GM21529 (cell line): ENCODE measurements around the gene TSPAN18.

ENCODE experiments used
- ATAC-seq: cut with Tn5 transposase; IDR thresholded peaks from one replicate; pipeline ENCODE4 v1.9.1; 2021; ENCODE audit not compliant: unreplicated experiment

Gene TSPAN18

DNA sequence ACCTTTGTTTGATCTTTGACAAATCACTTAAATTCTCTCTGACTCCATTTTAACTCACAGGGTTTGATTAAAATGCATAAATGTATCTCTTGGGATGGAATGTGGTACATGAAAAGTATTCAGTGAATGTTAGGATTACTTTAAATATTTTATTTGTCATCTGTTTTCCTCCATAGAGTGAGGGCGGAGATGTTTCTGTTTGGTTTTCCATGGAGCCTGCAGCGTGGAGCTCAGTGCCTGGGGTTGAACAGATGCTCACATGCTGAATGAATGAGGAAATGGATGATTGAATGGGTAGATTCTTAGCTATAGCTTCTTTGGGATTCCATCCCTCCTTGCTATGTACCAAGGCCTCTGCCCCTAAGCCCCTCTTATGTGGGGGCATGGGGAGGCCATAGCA, 10.0 kb downstream of the TSPAN18 start:
- ATAC-seq, result no peak

DNA sequence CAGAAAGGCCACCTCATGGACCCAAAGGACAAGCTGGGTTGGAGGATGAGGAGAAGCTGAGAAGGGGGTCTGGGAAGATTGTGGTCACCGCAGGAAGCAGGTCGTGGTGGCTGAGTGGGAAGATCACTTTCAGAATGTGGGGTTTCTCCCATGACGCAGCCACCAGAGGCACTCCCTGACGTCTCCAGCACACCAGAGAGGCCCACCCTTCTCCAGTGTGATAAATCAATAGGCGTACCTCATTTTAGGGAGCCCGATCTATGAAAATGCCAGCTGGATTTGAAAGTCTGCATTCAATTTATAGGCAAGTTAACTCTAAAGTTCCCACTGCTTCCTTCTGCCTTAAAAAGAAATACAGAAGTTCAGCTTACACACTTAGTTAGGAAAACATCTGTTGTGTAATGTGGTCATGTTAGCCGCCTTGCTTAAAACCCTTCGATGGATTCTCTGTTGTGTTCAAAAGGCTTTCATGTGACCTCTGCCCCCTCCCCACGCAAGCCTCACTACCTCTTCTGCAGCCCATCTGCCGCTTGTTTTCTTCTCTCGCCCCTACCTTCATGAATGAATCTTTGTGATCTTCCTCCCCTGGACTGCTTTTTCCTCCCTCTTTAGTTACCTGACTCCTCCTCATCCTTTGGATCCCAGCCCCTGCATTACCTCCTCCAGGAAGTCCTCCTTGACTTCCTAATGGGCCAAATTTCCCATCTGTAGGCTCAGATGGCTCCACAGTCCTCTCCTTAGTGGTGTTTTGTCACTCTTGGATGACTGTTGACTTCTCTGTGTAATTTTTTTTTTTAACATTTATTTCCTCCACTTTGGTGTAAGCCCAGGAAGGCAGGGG, 10.7 kb downstream of the TSPAN18 start:
- ATAC-seq, result no peak

DNA sequence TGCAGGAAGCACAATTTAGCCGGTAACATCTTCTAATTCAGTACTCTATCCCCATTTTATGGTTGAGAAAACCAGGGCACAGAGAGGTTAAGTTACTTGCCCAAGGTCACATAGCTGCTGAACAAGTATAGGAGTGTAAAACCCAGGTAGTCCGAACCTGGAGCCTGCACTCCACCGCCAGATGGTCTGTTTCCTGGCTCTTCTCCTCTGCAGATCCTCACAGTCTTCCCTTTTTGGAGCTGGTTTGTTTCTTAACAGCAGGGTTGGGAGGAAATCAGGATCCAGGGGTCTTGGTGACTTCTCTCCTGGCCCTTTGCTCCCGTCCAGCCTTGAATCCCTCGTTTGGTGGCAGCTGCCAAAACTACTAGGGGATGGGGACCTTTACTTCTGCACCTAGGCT, 12.0 kb downstream of the TSPAN18 start:
- ATAC-seq, result no peak

DNA sequence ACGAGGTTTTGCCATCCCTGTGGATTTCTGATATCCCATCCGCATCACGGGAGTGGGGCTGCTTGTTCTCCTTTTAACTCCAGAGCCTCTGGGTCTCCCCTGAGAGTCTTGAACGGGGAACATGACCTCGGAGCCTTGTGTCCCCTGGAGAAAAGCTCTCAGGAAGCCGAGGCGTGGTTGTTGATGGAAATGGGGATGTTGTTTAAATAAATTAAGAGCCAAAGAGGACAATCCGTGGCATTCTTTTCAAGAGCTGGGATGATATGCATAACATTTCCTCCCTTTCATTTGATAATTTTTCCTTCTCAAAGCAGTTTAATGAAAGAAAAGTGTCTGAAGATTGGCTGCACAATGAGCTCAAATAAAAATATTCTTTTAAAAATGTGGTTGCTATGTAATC, 14.2 kb downstream of the TSPAN18 start:
- no peak for ATAC-seq

DNA sequence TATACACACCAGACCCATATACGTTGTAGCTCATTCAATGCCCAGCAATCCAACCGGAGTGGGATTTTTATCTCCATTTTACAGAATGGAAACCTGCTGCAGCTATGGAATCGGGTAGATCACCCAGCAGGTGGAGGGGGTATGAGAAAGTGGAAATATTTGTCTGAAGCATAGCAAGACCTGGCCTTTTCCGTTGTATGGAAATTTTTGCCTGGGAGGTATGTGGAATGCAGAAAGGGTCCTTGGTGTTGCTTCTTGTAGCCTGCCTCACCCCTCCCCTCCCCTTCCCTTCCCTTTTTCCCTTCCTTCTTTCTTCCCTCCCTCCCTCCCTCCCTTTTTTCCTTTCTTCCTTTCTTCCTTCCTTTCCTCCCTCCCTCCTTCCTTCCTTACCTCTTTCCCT, 15.2 kb downstream of the TSPAN18 start:
- no peak for ATAC-seq

DNA sequence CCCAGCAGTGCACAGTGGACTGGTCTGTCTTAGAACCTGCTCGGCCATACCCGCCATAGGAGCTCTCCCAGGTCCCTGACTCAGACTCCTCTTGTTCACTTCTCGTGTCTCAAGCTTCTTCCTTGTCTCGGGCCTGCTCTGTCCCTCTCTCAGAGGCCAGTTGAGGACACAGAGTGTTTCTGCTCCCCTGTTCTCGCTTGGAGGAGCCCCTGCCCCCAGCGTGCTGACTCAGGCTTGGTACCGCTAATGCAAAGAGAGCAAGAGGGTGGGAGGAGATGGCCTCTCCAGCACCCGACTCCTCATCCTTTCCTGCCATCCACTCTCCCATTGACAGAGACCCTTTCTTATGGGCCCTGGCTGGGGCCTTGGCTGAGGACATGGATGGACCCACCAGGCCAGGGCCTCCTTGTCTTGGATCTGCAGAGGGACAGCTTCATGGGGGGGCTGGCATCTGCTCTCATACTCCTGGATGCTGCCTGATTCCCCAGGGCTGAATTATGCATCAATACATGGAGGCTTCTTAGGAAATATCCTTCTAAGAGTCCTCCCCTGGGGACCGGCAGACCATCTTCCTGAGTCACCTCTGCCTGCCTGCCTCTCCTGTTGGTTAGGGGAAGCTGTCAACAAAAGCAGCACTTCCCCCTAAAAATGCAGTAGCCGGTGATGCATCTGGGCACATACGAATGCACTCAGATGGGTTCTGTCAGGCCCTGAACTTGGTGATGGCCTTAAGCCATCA, 15.9 kb downstream of the TSPAN18 start:
- ATAC-seq, result no peak

DNA sequence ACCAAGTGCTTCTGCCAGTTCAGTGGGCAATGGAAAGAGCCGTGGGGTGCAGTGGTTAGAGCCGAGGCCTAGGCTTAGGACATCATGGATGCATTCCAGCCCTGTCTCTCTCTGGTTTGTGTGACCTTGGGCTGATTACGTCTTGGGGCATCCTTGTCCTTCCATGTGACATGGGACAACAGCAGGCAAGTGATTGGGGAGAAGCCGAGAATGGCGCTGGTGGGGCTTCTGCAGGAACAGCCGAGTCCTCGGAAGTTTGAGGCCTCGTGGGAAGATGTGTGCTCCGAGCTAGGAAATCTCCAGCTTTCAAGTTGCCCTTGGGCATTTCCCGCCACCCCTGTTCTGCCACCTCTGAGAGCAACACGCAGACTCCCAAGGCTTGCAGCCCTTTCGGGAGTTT, 16.6 kb downstream of the TSPAN18 start:
- no peak for ATAC-seq

DNA sequence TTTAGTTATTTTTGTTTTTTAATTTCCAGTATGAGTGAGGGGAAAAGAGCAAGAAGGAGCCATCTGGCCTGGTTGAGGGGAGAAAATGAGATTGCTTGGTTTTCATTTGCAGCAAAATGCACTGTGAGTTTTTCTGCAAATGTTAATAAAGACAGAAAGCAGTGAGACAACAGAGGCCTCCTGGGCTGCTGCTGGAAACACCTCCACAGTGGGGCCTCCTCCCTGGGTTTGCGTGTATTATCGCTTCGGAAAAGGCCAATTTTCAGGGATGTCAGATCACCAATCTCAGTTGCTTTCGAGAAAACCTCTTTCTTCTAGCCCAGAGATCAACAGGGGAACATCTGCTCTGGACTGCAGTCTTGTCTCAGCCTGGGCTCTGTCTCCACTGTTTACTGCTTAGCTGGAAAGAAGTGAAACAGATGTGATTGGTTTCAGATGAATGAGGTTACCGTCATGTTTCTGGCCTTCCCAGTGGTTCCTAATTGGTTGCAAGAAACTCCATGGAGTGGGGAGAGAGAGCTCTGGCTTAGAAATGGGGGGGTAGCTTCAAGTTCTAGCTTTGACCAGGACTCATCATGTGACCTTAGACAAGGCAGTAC, 17.3 kb downstream of the TSPAN18 start:
- no peak for ATAC-seq

DNA sequence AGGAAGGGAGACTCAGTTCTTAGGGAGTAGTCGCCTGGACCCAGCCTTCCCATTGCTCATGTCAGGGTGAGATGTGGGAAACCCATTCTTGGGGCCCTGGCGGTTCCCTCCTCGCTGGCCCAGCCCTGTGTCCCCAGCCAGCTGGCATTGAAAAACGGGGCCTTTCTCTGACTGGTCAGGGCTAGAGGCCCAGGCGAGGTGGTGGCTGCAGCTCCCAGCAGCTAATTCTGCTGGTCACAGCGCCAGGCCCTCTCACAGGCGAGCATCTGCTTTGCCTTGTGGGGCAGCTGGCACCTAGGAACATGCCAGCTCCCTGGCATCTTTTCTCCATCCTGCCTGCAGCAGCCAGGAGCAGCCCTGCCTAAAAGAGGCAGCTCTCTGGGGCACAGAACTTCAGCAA, 20.1 kb downstream of the TSPAN18 start:
- ATAC-seq, result no peak

DNA sequence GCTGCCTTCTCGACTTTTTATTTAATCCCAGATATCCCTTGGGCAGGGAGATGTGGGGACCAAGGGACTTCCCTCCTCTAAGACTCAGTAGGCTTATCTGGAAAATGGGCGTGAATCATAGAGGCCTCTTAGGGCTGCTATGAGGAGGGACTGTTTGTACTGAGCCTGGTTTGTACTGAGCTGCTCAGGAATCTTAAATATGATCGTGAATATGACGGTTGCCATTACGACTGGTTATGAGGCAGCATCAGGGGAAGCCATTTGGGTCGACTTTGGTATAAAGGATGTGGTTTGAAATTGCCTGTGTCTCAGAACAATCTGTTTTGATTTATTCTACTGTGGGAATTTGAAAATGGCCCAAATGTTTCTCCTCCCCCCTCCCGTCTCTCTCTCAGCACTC, 20.6 kb downstream of the TSPAN18 start:
- ATAC-seq, result no peak

DNA sequence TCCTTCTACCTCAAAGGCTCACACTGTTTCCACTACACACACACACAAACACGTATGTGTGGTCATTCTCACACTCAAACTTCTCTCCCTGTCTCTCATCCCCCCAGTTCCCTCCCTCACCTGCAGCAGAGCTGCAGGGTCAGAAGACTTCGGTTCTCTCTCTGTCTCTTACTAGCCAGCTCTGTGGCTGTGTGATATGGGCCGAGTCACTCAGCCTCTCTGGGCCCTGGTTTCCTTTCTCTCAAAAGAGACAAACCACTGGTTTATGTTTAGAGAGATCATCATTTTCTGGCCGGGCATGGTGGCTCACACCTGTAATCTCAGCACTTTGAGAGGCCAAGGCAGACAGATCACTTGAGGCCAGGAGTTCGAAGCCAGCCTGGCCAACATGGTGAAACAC, 21.1 kb downstream of the TSPAN18 start:
- no peak for ATAC-seq

DNA sequence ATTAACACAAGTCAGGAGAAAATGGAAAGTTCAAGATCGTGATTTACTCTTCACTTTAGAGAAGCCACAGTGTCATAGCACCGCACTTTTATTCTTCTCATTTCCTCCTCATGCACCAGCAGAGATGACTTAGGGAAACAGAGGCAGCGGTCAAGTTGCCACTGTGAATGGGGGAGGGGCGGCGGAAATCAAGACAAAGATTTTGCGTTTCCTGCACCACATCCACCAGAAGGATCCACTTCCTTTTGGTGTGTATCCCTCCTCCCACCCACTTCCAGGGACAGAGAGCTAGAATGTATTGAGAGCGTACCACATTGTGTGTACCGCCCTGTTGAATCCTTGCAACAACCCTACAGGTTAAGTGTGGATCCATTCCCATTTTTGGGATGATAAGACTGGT, 21.8 kb downstream of the TSPAN18 start:
- no peak for ATAC-seq

DNA sequence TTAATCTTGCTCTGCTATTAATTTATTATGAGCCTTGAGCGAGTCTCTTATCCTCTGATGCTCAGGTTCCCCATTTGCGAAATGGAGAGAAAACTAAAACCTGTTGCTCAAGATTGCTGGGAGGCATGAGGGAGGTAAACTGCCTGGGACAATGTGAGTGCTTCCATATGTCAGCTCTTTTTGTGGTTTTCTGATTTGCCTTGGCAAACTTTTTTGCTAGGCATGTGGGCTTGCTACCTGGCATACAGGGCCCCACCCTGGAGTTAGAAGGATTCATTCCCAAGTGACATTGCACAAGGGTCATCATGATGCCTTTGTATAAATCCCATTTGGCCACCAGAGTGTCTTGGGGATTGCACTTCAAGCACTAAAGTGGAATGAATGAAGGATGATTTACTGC, 22.4 kb downstream of the TSPAN18 start:
- ATAC-seq, result no peak

DNA sequence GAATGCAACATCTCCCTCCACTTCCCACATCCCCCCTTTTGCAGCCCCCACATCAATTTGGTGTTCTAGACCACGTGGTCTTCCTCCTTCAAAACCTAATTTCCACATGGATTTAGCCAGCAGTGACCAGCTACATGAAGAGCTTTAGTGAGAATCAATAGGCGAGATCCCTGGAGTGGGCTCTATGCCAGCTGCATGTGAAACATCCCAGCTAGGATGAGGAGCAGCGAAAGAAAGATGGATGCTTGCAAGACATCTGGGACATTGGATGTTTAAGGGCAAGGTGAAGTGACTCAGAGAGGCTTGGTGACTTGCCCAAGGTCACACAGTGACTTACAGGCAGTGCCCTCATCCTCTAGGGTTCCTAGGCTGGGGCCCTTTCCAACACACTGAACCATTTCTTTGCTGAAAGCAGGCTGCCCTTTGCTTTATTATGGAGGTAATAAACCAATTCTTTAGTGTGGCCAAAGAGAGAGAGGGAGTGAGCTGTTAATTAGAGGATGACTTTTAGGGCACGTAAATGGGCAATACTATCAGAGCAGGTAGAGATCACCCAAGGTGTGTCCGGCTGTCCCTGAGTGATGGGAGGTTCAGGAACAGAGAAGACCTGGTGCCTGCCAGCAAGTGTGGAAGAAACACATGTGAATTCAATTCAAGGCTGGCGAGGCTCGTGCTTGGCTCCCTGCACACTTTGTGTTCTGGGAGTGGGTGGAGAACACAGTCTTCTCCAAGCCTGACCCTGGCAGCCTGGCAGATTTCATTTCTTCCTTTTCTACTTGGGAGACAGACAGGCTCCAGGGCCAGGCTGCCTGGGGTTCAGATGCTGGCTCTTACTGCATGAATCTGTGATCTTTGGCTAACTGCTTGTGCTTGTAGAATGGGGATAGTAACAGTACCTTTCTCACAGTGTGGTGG, 24.0 kb downstream of the TSPAN18 start:
- ATAC-seq, result no peak

DNA sequence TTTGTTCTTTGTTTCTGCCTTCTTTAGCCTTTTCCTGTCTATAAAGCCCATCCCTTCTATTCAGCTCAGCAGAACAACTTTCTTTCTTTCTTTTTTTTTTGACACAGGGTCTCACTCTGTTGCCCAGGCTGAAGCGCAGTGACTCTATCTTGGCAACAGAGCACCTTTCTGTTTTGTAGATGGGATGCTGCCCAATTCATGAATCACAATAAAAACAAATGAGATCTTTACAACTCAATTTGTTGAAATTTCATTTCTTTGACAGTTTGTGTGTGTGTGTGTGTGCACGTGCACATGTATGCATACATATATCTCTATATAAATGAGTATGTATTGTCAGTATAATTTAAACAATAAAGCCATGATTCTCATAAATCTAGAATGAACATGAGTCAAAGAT, 25.5 kb downstream of the TSPAN18 start:
- no peak for ATAC-seq

DNA sequence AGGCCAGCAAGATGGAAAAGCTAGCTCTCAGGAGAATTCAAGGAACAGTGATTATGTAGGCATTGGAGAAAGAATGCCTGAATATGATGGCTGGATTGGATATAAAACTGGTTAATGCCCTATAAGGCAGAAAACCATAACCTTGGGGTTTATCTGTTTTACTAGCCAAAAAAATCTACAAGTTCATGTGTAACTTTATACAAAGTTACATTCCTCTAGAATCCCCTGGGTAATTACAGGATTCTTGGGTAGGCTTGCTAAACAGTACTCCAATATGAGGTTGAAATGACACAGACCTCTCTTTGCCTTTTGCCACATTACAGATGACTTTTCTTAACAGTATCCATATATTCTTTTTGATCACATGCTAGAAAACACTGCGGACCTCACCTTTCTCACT, 26.0 kb downstream of the TSPAN18 start:
- ATAC-seq, result no peak

DNA sequence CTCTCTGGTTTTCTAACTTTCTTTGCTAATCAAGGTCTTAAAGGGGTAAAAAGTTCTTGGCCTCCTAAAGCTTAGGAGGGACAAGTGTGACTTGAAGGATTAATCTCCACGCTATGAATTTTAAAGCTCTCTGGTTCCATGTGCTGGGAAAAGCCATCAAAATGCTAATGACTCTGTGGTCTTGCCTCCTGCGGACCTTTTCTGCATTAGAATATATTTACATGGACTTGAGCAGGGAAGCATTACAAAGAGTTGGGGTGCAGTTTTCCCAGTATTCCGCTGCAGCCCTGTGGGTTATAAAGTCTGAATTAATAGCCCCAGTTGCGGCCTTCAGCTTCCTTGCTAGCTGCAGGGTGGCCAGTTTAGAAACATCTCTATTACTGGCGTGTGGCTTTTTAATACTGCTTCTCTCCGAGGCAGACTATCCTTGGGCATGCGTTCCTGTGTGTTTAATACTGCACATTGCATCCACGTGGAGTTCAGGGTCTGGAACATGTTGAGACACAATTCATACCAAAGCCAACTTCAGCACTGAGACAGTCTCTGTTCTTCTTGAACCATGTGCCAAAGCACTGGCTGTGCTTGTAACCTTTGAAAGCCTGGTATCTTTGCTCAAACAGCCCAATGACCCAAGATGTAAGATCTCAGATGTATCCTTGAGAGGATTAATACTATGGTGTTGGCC, 27.3 kb downstream of the TSPAN18 start:
- ATAC-seq, result no peak

DNA sequence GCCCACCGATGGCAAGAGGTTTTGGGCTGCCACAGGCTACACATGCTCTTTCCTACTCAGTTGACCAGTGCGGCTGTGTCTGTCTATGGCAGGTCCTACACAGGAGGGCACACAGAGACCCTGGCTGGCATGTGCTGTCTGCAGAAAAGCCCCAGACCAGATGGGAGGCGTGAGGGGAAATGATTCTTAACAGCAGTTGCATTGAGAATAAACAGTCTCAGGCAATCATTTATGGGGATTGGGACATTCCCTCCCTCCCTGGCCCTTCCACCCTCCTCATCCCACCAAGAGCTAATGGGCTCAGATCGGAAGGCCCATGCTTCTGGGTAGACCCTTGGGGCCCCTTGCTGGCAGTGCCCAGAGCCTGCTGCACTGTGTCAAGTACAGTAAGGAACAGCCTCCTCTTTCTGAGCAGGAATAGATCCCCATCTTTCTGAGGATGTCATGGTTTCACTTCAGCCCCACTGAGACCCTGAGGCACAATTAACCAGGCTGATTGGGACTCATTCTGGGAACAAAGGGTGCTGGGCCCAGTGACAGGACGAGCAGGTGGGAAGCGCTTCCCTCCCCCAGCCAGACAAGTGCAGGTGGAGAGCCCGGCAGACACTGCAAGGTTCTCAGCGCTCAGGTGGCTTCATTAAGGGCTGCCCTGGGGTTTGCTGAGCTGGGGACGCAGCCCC, 28.3 kb downstream of the TSPAN18 start:
- no peak for ATAC-seq

DNA sequence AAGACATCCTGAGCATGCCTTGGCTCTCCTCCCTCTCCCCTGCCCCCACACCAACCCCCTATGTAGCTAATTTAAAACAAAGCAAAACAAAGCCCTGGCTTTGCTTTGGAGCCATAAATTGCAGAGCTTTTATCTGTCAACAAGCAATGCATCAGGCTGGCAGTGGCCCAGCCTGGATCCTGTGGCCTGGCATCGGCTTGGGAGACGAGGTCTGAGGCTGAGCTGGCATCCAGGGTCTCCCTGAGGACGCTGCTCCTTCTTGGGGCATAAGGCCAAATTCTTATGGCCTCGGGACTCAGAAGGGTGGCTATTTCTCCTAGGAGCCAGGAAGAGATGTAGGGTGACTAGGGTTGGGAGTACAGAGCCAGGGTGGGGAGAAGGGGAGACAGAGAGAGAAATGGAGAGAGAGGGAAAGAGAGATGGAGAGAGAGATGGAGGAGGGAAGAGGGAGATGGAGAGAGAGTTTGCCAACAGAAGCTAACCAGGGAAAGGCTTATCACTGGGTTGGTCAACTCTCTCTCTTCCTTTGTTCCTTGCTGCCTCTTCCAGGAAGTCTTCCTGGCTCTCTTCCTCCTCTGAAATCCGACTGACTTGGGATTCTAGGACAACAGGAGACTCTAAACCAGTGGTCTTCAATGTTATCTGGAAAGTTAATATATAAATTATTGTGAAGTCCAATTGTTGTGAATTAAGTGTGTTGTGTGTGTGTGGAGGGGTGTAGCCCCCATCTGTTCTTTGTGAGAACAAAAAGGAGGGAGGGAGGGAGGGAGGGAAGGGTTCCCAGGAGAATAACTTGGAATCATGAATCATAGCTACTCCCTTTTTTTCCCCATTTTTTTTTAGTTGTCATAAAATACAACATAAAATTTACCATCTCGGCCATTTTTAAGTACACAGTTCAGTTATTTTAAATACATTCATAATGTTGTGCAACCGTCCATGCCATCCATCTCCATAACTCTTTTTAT, 29.1 kb downstream of the TSPAN18 start:
- ATAC-seq, result no peak
